Endothelial cell of umbilical vein (primary cell): ENCODE measurements around the gene RPS18. TPM values are rescaled to one million over a fixed set of nuclear protein-coding genes. Genes with fewer than 3 reads are reported as not detected.
A peak's percentile ranks its signal among the peaks of the same experiment; 100 is the strongest.

Experiments used
- BruUV-seq: library from RNA; stranded (reverse); fragments of 400-500 nt; replicated peaks from 2 replicates; lab custom pipeline; 2021; lab: Mats Ljungman, UMichigan
- CTCF ChIA-PET: fragments of 300-600, 350-600 bp; sonication (Branson Sonifier 250); formaldehyde crosslinking; loops from one replicate; lab custom pipeline; 2021; ENCODE audit warnings: antibody characterized with exemption, inconsistent platforms; lab: Charles Lee
- POLR2A ChIA-PET: fragments of 300-600, 350-600 bp; sonication (Branson Sonifier 250); formaldehyde crosslinking; loops from one replicate; lab custom pipeline; 2021; ENCODE audit warnings: antibody characterized with exemption, inconsistent platforms; lab: Charles Lee
- DNase-seq: peaks from one replicate; pipeline ENCODE4 v3.0.0-alpha.2; 2011; ENCODE audit warnings: low read depth, low spot score
- FAIRE-seq: peaks from 2 replicates; lab custom pipeline; 2011; peaks lifted over from hg19 to GRCh38; lab: Jason Lieb, UNC
- H2AFZ ChIP-seq: 2 replicates; pipeline ENCODE4 v1.6.0; 2012; ENCODE audit warnings: low read depth, low read length, control low read depth, inconsistent platforms
- H3K27ac ChIP-seq: 2 replicates; pipeline ENCODE4 v1.5.1; 2011; ENCODE audit warnings: low read depth, mild to moderate bottlenecking, control low read depth, low read length, moderate library complexity; ENCODE audit not compliant: insufficient read depth
- H3K27me3 ChIP-seq, 2 experiments: 2 replicates each; pipeline versions ENCODE4 v1.6.0 to v1.6.1; 2011; ENCODE audit warnings: low read length in 2 of 2, mixed read lengths in 1 of 2; ENCODE audit not compliant: control insufficient read depth in 2 of 2, insufficient read depth in 2 of 2
- H3K36me3 ChIP-seq, 2 experiments: 2 replicates in 1 of 2; 3 replicates in 1 of 2; pipeline ENCODE4 v1.5.1; 2011; ENCODE audit warnings: low read length in 2 of 2, mild to moderate bottlenecking in 1 of 2, moderate library complexity in 1 of 2; ENCODE audit not compliant: control insufficient read depth in 2 of 2, insufficient read depth in 2 of 2; ENCODE audit errors: extremely low read depth in 1 of 2
- H3K4me1 ChIP-seq: 3 replicates; pipeline ENCODE4 v1.5.1; 2011; ENCODE audit warnings: mild to moderate bottlenecking, low read length; ENCODE audit not compliant: control insufficient read depth, insufficient read depth; ENCODE audit errors: extremely low read depth
- H3K4me2 ChIP-seq: 2 replicates; pipeline ENCODE4 v1.6.1; 2011; ENCODE audit warnings: low read length, control low read depth, mixed read lengths; ENCODE audit not compliant: insufficient read depth
- H3K4me3 ChIP-seq, 3 experiments: fragments of 200-600 bp in 1 of 3; sonication (generic), shearing (Covaris generic) in 1 of 3; replicated peaks in 1 of 3; 2 replicates each; pipeline ENCODE4 v1.5.1; 2011 to 2016; ENCODE audit warnings: control low read depth in 3 of 3, low read length in 3 of 3, mild to moderate bottlenecking in 2 of 3, inconsistent platforms in 1 of 3, low read depth in 1 of 3, moderate library complexity in 1 of 3; ENCODE audit not compliant: insufficient read depth in 1 of 3
- H3K79me2 ChIP-seq: 2 replicates; pipeline ENCODE4 v1.6.0; 2012; ENCODE audit warnings: low read length, inconsistent platforms; ENCODE audit not compliant: control insufficient read depth, insufficient read depth
- H3K9ac ChIP-seq: replicated peaks from 2 replicates; pipeline ENCODE3; 2011; ENCODE audit warnings: low read length, control low read depth; ENCODE audit not compliant: insufficient read depth; ENCODE audit errors: extremely low read depth
- H3K9me1 ChIP-seq: replicated peaks from 3 replicates; pipeline ENCODE4 v1.6.0; 2011; ENCODE audit warnings: mild to moderate bottlenecking, low read length; ENCODE audit not compliant: control insufficient read depth, insufficient read depth; ENCODE audit errors: extremely low read depth
- H3K9me3 ChIP-seq: replicated peaks from 2 replicates; pipeline ENCODE4 v1.5.1; 2012; ENCODE audit warnings: low read length, inconsistent platforms; ENCODE audit not compliant: control insufficient read depth, insufficient read depth
- H4K20me1 ChIP-seq: replicated peaks from 2 replicates; pipeline ENCODE3; 2011; ENCODE audit warnings: mild to moderate bottlenecking, low read length; ENCODE audit not compliant: control insufficient read depth, insufficient read depth; ENCODE audit errors: extremely low read depth
- EZH2 ChIP-seq: IDR thresholded peaks from 2 replicates; pipeline ENCODE4 v1.6.1; 2012; ENCODE audit warnings: borderline replicate concordance, low read depth, mild to moderate bottlenecking, moderate library complexity, low read length, inconsistent platforms; ENCODE audit not compliant: severe bottlenecking
- FOS ChIP-seq: IDR thresholded peaks from 2 replicates; pipeline ENCODE4 v1.6.1; 2011; ENCODE audit warnings: mild to moderate bottlenecking, low read length, moderate library complexity, borderline replicate concordance; ENCODE audit not compliant: insufficient read depth
- GATA2 ChIP-seq: IDR thresholded peaks from 2 replicates; pipeline ENCODE4 v1.7.0; 2011; ENCODE audit warnings: low read depth, mild to moderate bottlenecking, moderate library complexity, mixed read lengths, low read length; ENCODE audit not compliant: insufficient read length, insufficient read depth
- POLR2A ChIP-seq: IDR thresholded peaks from 2 replicates; pipeline ENCODE4 v1.6.1; 2012; ENCODE audit warnings: low read depth, mild to moderate bottlenecking, control low read depth, low read length
- dilution Hi-C: fragments of 300-500 bp; cut with MboI; formaldehyde crosslinking; loops from one replicate; pipeline ENCODE4 v1.15.0; 2019; ENCODE audit warnings: low sequenced_read_pairs; ENCODE audit not compliant: extremely low pct_ligation_motif_present
- intact Hi-C: fragments of 100-400 bp; cut with micrococcal nuclease; formaldehyde crosslinking; loops from one replicate; pipeline ENCODE4 v1.10.0; 2022
- polyA plus RNA-seq, 4 experiments: library from polyadenylated mRNA; depleted of rRNA in 3 of 4; stranded (reverse) in 3 of 4; unstranded in 1 of 4; fragments of >200 nt; gene quantifications; 2 replicates each; pipeline versions ENCODE4 v1.2.1 to v1.2.3, GENCODE V29; 2011 to 2012; ENCODE audit warnings: missing spikeins in 1 of 4
- total RNA-seq: library from RNA; stranded (reverse); gene quantifications from 2 replicates; pipeline ENCODE4 v1.2.3, GENCODE V29; 2021
- TF ChIP-seq, protein P1 (sequence below), 2 donors: IDR thresholded peaks; 1 replicate in 1 of 2; 2 replicates in 1 of 2; pipeline ENCODE4 v1.5.1; 2011; ENCODE audit warnings: low read length in 2 of 2, mild to moderate bottlenecking in 2 of 2, moderate library complexity in 2 of 2, control low read depth in 1 of 2, inconsistent platforms in 1 of 2, low read depth in 1 of 2; ENCODE audit not compliant: insufficient read depth in 1 of 2; ENCODE audit errors: extremely low read depth in 1 of 2
- TF ChIP-seq, protein P2 (sequence below): IDR thresholded peaks from 2 replicates; pipeline ENCODE4 v1.6.1; 2011; ENCODE audit not compliant: insufficient read depth, insufficient read length

The RPS18 gene
- total and polyA plus RNA-seq, 2 donors (not counting 3 experiments of a cell fraction or from before 2014, with no cell fraction given), result 2,336 to 5,541 TPM

DNA sequence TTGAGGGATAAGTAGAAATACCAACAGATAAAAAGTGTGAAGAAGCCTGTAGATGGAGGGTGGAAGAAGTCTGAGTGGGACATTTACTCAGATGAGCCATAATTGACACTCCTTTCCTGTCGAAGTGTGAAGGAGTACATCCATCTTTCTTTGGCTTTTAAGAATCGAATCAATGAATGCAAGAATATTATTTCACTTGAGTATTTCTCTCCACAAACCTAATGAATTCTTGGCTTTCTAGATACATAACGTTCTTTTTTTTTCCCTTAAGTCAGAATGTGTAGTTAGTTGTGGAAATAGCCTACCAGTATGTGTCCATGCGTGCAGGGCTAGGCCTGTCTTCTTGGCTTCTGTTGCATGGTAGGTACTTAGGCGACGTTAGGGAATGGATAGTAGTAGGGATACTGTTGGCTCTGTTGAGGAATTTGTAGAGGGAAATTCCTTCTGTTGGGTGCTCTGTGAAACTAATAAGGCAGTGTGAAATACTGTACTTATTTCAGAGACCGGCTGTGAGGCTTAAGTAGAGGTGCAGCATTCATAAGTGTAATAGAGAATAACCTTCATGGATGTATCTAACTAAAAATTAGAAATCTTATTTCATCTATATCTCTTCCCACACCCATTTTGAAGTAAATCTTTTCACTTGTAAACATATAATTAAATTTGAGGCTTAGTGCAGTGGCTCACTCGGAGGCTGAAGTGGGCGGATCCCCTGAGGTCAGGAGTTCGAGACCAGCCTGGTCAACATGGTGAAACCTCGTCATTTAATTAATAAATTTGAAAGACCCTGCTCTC, 1.5 kb downstream of the RPS18 start:
- BruUV-seq, result no TSS peak
- no peak for TF ChIP-seq POLR2A
- TF ChIP-seq FOS, result no peak
- TF ChIP-seq, protein P1, sequence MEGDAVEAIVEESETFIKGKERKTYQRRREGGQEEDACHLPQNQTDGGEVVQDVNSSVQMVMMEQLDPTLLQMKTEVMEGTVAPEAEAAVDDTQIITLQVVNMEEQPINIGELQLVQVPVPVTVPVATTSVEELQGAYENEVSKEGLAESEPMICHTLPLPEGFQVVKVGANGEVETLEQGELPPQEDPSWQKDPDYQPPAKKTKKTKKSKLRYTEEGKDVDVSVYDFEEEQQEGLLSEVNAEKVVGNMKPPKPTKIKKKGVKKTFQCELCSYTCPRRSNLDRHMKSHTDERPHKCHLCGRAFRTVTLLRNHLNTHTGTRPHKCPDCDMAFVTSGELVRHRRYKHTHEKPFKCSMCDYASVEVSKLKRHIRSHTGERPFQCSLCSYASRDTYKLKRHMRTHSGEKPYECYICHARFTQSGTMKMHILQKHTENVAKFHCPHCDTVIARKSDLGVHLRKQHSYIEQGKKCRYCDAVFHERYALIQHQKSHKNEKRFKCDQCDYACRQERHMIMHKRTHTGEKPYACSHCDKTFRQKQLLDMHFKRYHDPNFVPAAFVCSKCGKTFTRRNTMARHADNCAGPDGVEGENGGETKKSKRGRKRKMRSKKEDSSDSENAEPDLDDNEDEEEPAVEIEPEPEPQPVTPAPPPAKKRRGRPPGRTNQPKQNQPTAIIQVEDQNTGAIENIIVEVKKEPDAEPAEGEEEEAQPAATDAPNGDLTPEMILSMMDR (IDR thresholded peaks at IDR 0.05; ENCODE audit: extremely low read depth in 1 of 2, insufficient read depth in 1 of 2, low read depth in 1 of 2, low read length in 2 of 2), result no peak
- TF ChIP-seq GATA2, result no peak
- TF ChIP-seq, protein P2, sequence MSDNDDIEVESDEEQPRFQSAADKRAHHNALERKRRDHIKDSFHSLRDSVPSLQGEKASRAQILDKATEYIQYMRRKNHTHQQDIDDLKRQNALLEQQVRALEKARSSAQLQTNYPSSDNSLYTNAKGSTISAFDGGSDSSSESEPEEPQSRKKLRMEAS, result no peak
- no peak for TF ChIP-seq EZH2
- Histone ChIP-seq H3K4me2 (peak overlapping the region; percentile 97), H4K20me1 (peaks cover 5% of the 10 kb centered on the region), H3K36me3 (peaks cover 9 to 18% of the 10 kb centered on the region in 2 experiments), H3K9ac (peak overlapping the region; percentile 91), H3K4me1 (peaks cover 48% of the 10 kb centered on the region), H3K27me3 (no peaks in the 10 kb centered on the region), H3K27ac (peak overlapping the region; percentile 85), H2AFZ (no peak overlapping the region), H3K9me3 (no peaks in the 10 kb centered on the region), H3K79me2 (peaks cover 48% of the 10 kb centered on the region), H3K9me1 (no peaks in the 10 kb centered on the region), H3K4me3 (peak overlapping the region; percentile 70 to 86 (median 83))
- DNase-seq (peak; percentile 13), FAIRE-seq (peak; percentile 15)
- intact Hi-C loops (loop anchor here (2.0 to 5.0 kb wide), 2 partner anchors 73 to 154 kb away; partner anchors contain the start of genes RXRB and SLC39A7), dilution Hi-C loops (no loop called here)
- ChIA-PET CTCF (interaction anchor here (1.6 kb wide), 1 partner anchor 11 kb away, joined by 4 read pairs; no protein-coding TSS in a partner anchor), POLR2A (no interaction called here)
